Natural killer cell (primary cell): ENCODE measurements around the gene PRKCQ. TPM values are rescaled to one million over a fixed set of nuclear protein-coding genes. Genes with fewer than 3 reads are reported as not detected.

Source experiments
- ATAC-seq, 3 donors: fragments of 150-1000 bp in 2 of 3; fragments of 200-7000 bp in 1 of 3; cut with Tn5 transposase; 1 replicate in 1 of 3; 2 replicates in 2 of 3; pipeline ENCODE4 v1.10.0; 2021; ENCODE audit warnings: mild to moderate bottlenecking in 2 of 3, moderate library complexity in 2 of 3
- DNase-seq, 2 donors: peaks; one replicate each; pipeline versions ENCODE4 v3.0.0 to v3.0.0-alpha.2; 2013 to 2021; ENCODE audit warnings: mixed read lengths in 1 of 2
- H3K27ac ChIP-seq: one replicate; pipeline ENCODE4 v1.5.1; 2013; ENCODE audit warnings: mild to moderate bottlenecking, low read length
- H3K27me3 ChIP-seq: one replicate; pipeline ENCODE4 v1.6.1; 2013; ENCODE audit warnings: low read length; ENCODE audit not compliant: control insufficient read depth, insufficient read depth
- H3K36me3 ChIP-seq: one replicate; pipeline ENCODE4 v1.6.1; 2013; ENCODE audit warnings: low read length; ENCODE audit not compliant: control insufficient read depth, insufficient read depth
- H3K4me1 ChIP-seq: one replicate; pipeline ENCODE4 v1.6.1; 2013; ENCODE audit warnings: low read length; ENCODE audit not compliant: control insufficient read depth, insufficient read depth
- H3K4me3 ChIP-seq: one replicate; pipeline ENCODE4 v1.5.1; 2013; ENCODE audit warnings: low read length
- H3K9me3 ChIP-seq: one replicate; pipeline ENCODE4 v1.6.1; 2013; ENCODE audit warnings: low read length; ENCODE audit not compliant: control insufficient read depth, insufficient read depth
- H3K27ac Mint-ChIP-seq, 2 donors: one replicate each; pipeline ENCODE4 v1.8.0; 2022; ENCODE audit warnings: mild to moderate bottlenecking in 2 of 2, mixed read lengths in 2 of 2, moderate library complexity in 1 of 2
- H3K27me3 Mint-ChIP-seq, 2 donors: one replicate each; pipeline ENCODE4 v1.8.0; 2022; ENCODE audit warnings: low read depth in 2 of 2, mixed read lengths in 2 of 2
- H3K36me3 Mint-ChIP-seq: one replicate; pipeline ENCODE4 v1.8.0; 2022; ENCODE audit warnings: mixed read lengths
- H3K4me1 Mint-ChIP-seq, 2 donors: one replicate each; pipeline ENCODE4 v1.8.0; 2022; ENCODE audit warnings: mixed read lengths in 2 of 2
- H3K4me3 Mint-ChIP-seq: one replicate; pipeline ENCODE4 v1.8.0; 2022; ENCODE audit warnings: mild to moderate bottlenecking, moderate library complexity, mixed read lengths
- H3K9me3 Mint-ChIP-seq, 2 donors: one replicate each; pipeline ENCODE4 v1.8.0; 2022; ENCODE audit warnings: mixed read lengths in 2 of 2
- CTCF ChIP-seq: fragments of 200-600 bp; IDR thresholded peaks from one replicate; pipeline ENCODE4 v1.8.0; 2022; ENCODE audit warnings: antibody characterized with exemption
- WGBS: methylation state at CpG from one replicate; pipeline ENCODE4 v1.1.7; 2013; ENCODE audit warnings: missing lambda C conversion rate; ENCODE audit not compliant: insufficient coverage; 5-methylcytosine and 5-hydroxymethylcytosine counted together
- intact Hi-C: fragments of 100-400 bp; cut with micrococcal nuclease; formaldehyde crosslinking; loops from one replicate; pipeline ENCODE4 v1.14.2; 2022
- total RNA-seq, 4 donors: library from RNA; stranded (reverse); fragments of 120-200 nt in 1 of 4; gene quantifications; one replicate each; pipeline versions ENCODE4 v1.2.3 to v1.2.4, GENCODE V29; 2013 to 2022

The PRKCQ gene
- total RNA-seq, 3 donors from 2014 or later (not counting 1 experiment from before 2014, with no cell fraction given): 46.5 to 69.5 (median 61.3) TPM

- H3K4me3 Mint-ChIP-seq: no peak overlapping the region
- intact Hi-C loops: no loop called here
- no peak for TF ChIP-seq CTCF
Observed at GRCh38 chr10:6564367-6564766, 15.7 kb downstream of the PRKCQ start.

DNA sequence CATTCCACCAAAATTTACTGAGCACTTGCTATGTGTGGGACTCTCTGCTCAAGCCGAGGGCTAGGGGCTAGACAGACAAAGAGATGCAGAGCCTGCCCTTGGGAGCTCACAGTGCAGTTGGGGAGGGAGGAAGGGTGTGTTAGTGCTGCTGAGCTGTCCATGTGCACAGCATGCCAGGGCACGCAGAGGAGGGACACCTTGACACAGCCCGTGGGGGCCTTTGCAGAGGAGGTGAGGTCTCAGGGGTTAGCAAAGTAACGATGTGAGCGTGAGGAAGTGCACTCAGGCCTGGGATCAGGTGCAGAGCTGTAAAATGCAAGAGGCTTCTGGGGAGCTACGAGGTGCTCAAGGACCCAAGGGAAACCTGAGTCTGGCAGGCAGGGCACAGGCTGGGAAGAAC is 16.3 kb downstream of the PRKCQ start:
- H3K27ac Mint-ChIP-seq: peak overlapping the region; percentile 84 to 95
- Histone ChIP-seq H3K9me3 (no peaks in the 10 kb centered on the region), H3K4me1 (peaks cover 42% of the 10 kb centered on the region), H3K36me3 (peaks cover 5% of the 10 kb centered on the region), H3K27me3 (no peaks in the 10 kb centered on the region), H3K27ac (peak overlapping the region; percentile 75), H3K4me3 (no peak overlapping the region)
- no peaks in the 10 kb centered on the region for H3K27me3 Mint-ChIP-seq
- peak in 1 of 2 donors; percentile 31 for DNase-seq
- TF ChIP-seq CTCF: no peak
- no peaks in the 10 kb centered on the region for H3K9me3 Mint-ChIP-seq
- peaks cover 76 to 79% of the 10 kb centered on the region in 2 donors for H3K4me1 Mint-ChIP-seq
- H3K36me3 Mint-ChIP-seq: no peaks in the 10 kb centered on the region
- H3K4me3 Mint-ChIP-seq: peak overlapping the region; percentile 65
- 59% methylated on average over 6 of the region's 6 CpGs for WGBS
- ATAC-seq: peak in 1 of 3 donors; percentile 9
- intact Hi-C loops: loop anchor here (2.0 kb wide), 1 partner anchor 15 kb away; no protein-coding TSS in a partner anchor

More at GRCh38 chr10:6564367-6564766, 15.7 kb downstream of the PRKCQ start:
- Histone ChIP-seq H3K9me3 (no peaks in the 10 kb centered on the region), H3K4me3 (no peak overlapping the region), H3K36me3 (peaks cover 5% of the 10 kb centered on the region), H3K4me1 (peaks cover 38% of the 10 kb centered on the region), H3K27ac (peak overlapping the region; percentile 31), H3K27me3 (no peaks in the 10 kb centered on the region)
- no peaks in the 10 kb centered on the region for H3K27me3 Mint-ChIP-seq
- H3K36me3 Mint-ChIP-seq: no peaks in the 10 kb centered on the region
- peak in 1 of 2 donors; percentile 40 for DNase-seq
- peak in 1 of 3 donors; percentile 21 for ATAC-seq
- peak overlapping the region; percentile 84 to 95 for H3K27ac Mint-ChIP-seq
- H3K9me3 Mint-ChIP-seq: no peaks in the 10 kb centered on the region
- 81% methylated on average over 4 of the region's 5 CpGs for WGBS
- peaks cover 78 to 81% of the 10 kb centered on the region in 2 donors for H3K4me1 Mint-ChIP-seq

- intact Hi-C loops: loop anchor here (2.0 kb wide), 1 partner anchor 16 kb away; no protein-coding TSS in a partner anchor
- Mint-ChIP-seq H3K4me3 (peak overlapping the region; percentile 65), H3K27me3 (no peaks in the 10 kb centered on the region), H3K27ac (peak overlapping the region; percentile 84 to 95), H3K36me3 (no peaks in the 10 kb centered on the region), H3K9me3 (no peaks in the 10 kb centered on the region), H3K4me1 (peaks cover 79 to 84% of the 10 kb centered on the region in 2 donors)
- H3K4me3 ChIP-seq: no peak overlapping the region
- H3K36me3 ChIP-seq: peaks cover 5% of the 10 kb centered on the region
- DNase-seq (peak in 1 of 2 donors; percentile 63), ATAC-seq (peak; percentile 70 to 77 (median 71))
- peaks cover 44% of the 10 kb centered on the region for H3K4me1 ChIP-seq
- 34% methylated on average over 7 of the region's 7 CpGs for WGBS
- H3K9me3 ChIP-seq: no peaks in the 10 kb centered on the region
- H3K27ac ChIP-seq: peak overlapping the region; percentile 75
- no peak for TF ChIP-seq CTCF
- H3K27me3 ChIP-seq: no peaks in the 10 kb centered on the region
Observed at GRCh38 chr10:6563075-6563474, 17.0 kb downstream of the PRKCQ start.

DNA sequence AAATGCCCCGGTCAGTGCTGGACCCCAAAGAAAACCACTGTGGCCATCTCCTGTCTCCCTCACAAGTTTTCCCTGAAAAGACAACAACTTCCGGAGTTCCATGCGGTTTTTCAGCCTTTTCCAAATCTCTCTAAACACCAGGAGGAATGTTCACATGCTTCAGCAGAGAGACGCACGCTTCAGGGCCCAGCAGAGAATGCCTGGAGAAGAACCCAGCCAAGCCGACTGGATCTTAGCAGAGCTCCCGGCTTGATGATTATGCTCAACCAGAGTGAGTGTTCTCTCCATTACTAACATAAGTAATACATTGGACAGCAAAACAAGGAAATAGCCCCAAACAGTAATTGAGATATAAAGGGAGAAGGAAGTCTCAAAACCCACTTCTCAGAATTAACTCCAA is 17.9 kb downstream of the PRKCQ start:
- Histone ChIP-seq H3K36me3 (peaks cover 5% of the 10 kb centered on the region), H3K27me3 (no peaks in the 10 kb centered on the region), H3K27ac (peak overlapping the region; percentile 75), H3K9me3 (no peaks in the 10 kb centered on the region), H3K4me3 (no peak overlapping the region), H3K4me1 (peaks cover 46% of the 10 kb centered on the region)
- no peak for ATAC-seq
- WGBS: 57% methylated on average over 6 of the region's 7 CpGs
- peak overlapping the region; percentile 84 to 95 for H3K27ac Mint-ChIP-seq
- H3K4me3 Mint-ChIP-seq: peak overlapping the region; percentile 65
- H3K4me1 Mint-ChIP-seq: peaks cover 80 to 86% of the 10 kb centered on the region in 2 donors
- no peaks in the 10 kb centered on the region for H3K27me3 Mint-ChIP-seq
- H3K36me3 Mint-ChIP-seq: no peaks in the 10 kb centered on the region
- TF ChIP-seq CTCF: no peak
- no peaks in the 10 kb centered on the region for H3K9me3 Mint-ChIP-seq
- DNase-seq: no peak
- intact Hi-C loops: loop anchor here (2.0 kb wide), 1 partner anchor 17 kb away; no protein-coding TSS in a partner anchor
